Stomach smooth muscle (tissue), 2 donors: Measurements from ENCODE around the gene MRPS27.

Experiments
- H3K27ac ChIP-seq: one replicate; pipeline ENCODE4 v1.7.0; 2013; ENCODE audit warnings: mild to moderate bottlenecking, low read length, inconsistent platforms
- H3K27me3 ChIP-seq, 2 donors: one replicate each; pipeline ENCODE4 v1.7.0; 2013; ENCODE audit warnings: low read length in 2 of 2; ENCODE audit not compliant: insufficient read depth in 2 of 2, control insufficient read depth in 1 of 2
- H3K36me3 ChIP-seq, 2 donors: one replicate each; pipeline ENCODE4 v1.7.0; 2013; ENCODE audit warnings: low read length in 2 of 2; ENCODE audit not compliant: control insufficient read depth in 2 of 2, insufficient read depth in 2 of 2
- H3K4me1 ChIP-seq: one replicate; pipeline ENCODE4 v1.7.0; 2013; ENCODE audit warnings: low read length; ENCODE audit not compliant: control insufficient read depth, insufficient read depth
- H3K4me3 ChIP-seq, 2 donors: one replicate each; pipeline ENCODE4 v1.7.0; 2013; ENCODE audit warnings: low read length in 2 of 2
- H3K9ac ChIP-seq, 2 donors: one replicate each; pipeline ENCODE4 v1.7.0; 2013; ENCODE audit warnings: low read length in 2 of 2, mild to moderate bottlenecking in 1 of 2
- H3K9me3 ChIP-seq, 2 donors: one replicate each; pipeline ENCODE4 v1.7.0; 2013; ENCODE audit warnings: low read length in 2 of 2; ENCODE audit not compliant: control insufficient read depth in 2 of 2
- donor health status: healthy.
- donor health status: Pancreatic carcinoma.

MRPS27 gene

GRCh38 chr5:72319976-72320752 is at the start of gene MRPS27, which contains the start of gene PTCD2:
TSS of gene MRPS27 (minus strand) at chr5:72320240. CDS start at chr5:72320221, 19 bp downstream.
TSS of gene PTCD2 (plus strand) at chr5:72320373. CDS start at chr5:72320383, 10 bp downstream.
- H3K36me3 ChIP-seq: peaks cover 7 to 8% of the 10 kb centered on the region in 2 donors
- H3K4me1 ChIP-seq: peaks cover 6% of the 10 kb centered on the region
- H3K27me3 ChIP-seq: no peaks in the 10 kb centered on the region
- peak within 1 kb of the TSS; percentile 75 for H3K27ac ChIP-seq
- H3K9me3 ChIP-seq: no peaks in the 10 kb centered on the region
- peak within 1 kb of the TSS; percentile 99 to 100 for H3K4me3 ChIP-seq
- H3K9ac ChIP-seq: peak within 1 kb of the TSS; percentile 90 to 92

- Histone ChIP-seq H3K27ac (no peak overlapping the region), H3K9ac (no peak overlapping the region), H3K27me3 (no peaks in the 10 kb centered on the region), H3K36me3 (peaks cover 0 to 2% of the 10 kb centered on the region in 2 donors), H3K9me3 (no peaks in the 10 kb centered on the region), H3K4me1 (peaks cover 4% of the 10 kb centered on the region), H3K4me3 (no peak overlapping the region)
These were observed 49.7 kb upstream of the MRPS27 start for GRCh38 chr5:72369711-72370110.

GRCh38 chr5:72369301-72369700 is 49.3 kb upstream of the MRPS27 start:
- H3K4me3 ChIP-seq: no peak overlapping the region
- no peak overlapping the region for H3K9ac ChIP-seq
- H3K9me3 ChIP-seq: no peaks in the 10 kb centered on the region

GRCh38 chr5:72368271-72368670 is 48.2 kb upstream of the MRPS27 start:
- no peak overlapping the region for H3K4me3 ChIP-seq
- no peaks in the 10 kb centered on the region for H3K9me3 ChIP-seq
- peaks cover 4% of the 10 kb centered on the region for H3K4me1 ChIP-seq
- H3K27me3 ChIP-seq: no peaks in the 10 kb centered on the region
- no peak overlapping the region for H3K9ac ChIP-seq
- H3K27ac ChIP-seq: no peak overlapping the region
- H3K36me3 ChIP-seq: peaks cover 0 to 2% of the 10 kb centered on the region in 2 donors

More at GRCh38 chr5:72369301-72369700, 49.3 kb upstream of the MRPS27 start:
- Histone ChIP-seq H3K36me3 (peaks cover 0 to 2% of the 10 kb centered on the region in 2 donors), H3K27me3 (no peaks in the 10 kb centered on the region), H3K4me1 (peaks cover 4% of the 10 kb centered on the region), H3K27ac (no peak overlapping the region)

GRCh38 chr5:72366324-72366976 is 46.4 kb upstream of the MRPS27 start:
- Histone ChIP-seq H3K4me3 (no peak overlapping the region), H3K36me3 (peaks cover 3 to 9% of the 10 kb centered on the region in 2 donors), H3K4me1 (peaks cover 4% of the 10 kb centered on the region), H3K27ac (no peak overlapping the region), H3K9me3 (no peaks in the 10 kb centered on the region), H3K27me3 (no peaks in the 10 kb centered on the region), H3K9ac (no peak overlapping the region)

- Histone ChIP-seq H3K4me1 (peaks cover 4% of the 10 kb centered on the region), H3K27ac (no peak overlapping the region), H3K9ac (no peak overlapping the region), H3K27me3 (no peaks in the 10 kb centered on the region), H3K36me3 (peaks cover 3 to 14% of the 10 kb centered on the region in 2 donors), H3K9me3 (no peaks in the 10 kb centered on the region), H3K4me3 (no peak overlapping the region)
These were observed 44.9 kb upstream of the MRPS27 start for GRCh38 chr5:72364951-72365350.

- no peak overlapping the region for H3K27ac ChIP-seq
- no peak overlapping the region for H3K9ac ChIP-seq
- no peak overlapping the region for H3K4me3 ChIP-seq
These were observed 44.1 kb upstream of the MRPS27 start for GRCh38 chr5:72364171-72364570.

GRCh38 chr5:72363166-72363802 is 43.2 kb upstream of the MRPS27 start:
- Histone ChIP-seq H3K36me3 (peaks cover 16 to 24% of the 10 kb centered on the region in 2 donors), H3K27me3 (no peaks in the 10 kb centered on the region), H3K9me3 (no peaks in the 10 kb centered on the region), H3K4me3 (no peak overlapping the region), H3K9ac (no peak overlapping the region), H3K27ac (no peak overlapping the region), H3K4me1 (peaks cover 4% of the 10 kb centered on the region)

More at GRCh38 chr5:72364171-72364570, 44.1 kb upstream of the MRPS27 start:
- peaks cover 4% of the 10 kb centered on the region for H3K4me1 ChIP-seq
- peaks cover 10 to 20% of the 10 kb centered on the region in 2 donors for H3K36me3 ChIP-seq
- no peaks in the 10 kb centered on the region for H3K9me3 ChIP-seq
- H3K27me3 ChIP-seq: no peaks in the 10 kb centered on the region

- no peak overlapping the region for H3K27ac ChIP-seq
- H3K4me1 ChIP-seq: no peaks in the 10 kb centered on the region
- no peak overlapping the region for H3K9ac ChIP-seq
- H3K27me3 ChIP-seq: no peaks in the 10 kb centered on the region
- no peaks in the 10 kb centered on the region for H3K9me3 ChIP-seq
- no peak overlapping the region for H3K4me3 ChIP-seq
- H3K36me3 ChIP-seq: peaks cover 18 to 23% of the 10 kb centered on the region in 2 donors
These were observed 39.8 kb upstream of the MRPS27 start for GRCh38 chr5:72359886-72360285.

GRCh38 chr5:72358925-72359324 is 38.9 kb upstream of the MRPS27 start:
- Histone ChIP-seq H3K27me3 (no peaks in the 10 kb centered on the region), H3K4me3 (no peak overlapping the region), H3K27ac (no peak overlapping the region), H3K9me3 (no peaks in the 10 kb centered on the region), H3K4me1 (no peaks in the 10 kb centered on the region), H3K9ac (no peak overlapping the region), H3K36me3 (peaks cover 18 to 23% of the 10 kb centered on the region in 2 donors)
